Uterus (tissue), 2 donors: Measurements from ENCODE around the gene MRPL22.
"Not testable (repeated sequence)": the region's sequence is repeated elsewhere in the genome, so short reads cannot be mapped to it uniquely, and the experiment has no call there.

ENCODE experiments used
- CTCF ChIP-seq, 4 experiments: fragments of 200-600 bp in 2 of 4; fragments of 450-650 bp in 2 of 4; sonication (generic) in 2 of 4; IDR thresholded peaks; one replicate each; pipeline ENCODE4 v1.5.1; 2016 to 2019; ENCODE audit warnings: antibody characterized with exemption in 4 of 4, mild to moderate bottlenecking in 2 of 4, moderate library complexity in 1 of 4
- POLR2A ChIP-seq, 2 donors: fragments of 450-650 bp; IDR thresholded peaks; one replicate each; pipeline ENCODE4 v1.6.1; 2016; ENCODE audit warnings: antibody characterized with exemption in 2 of 2, mild to moderate bottlenecking in 1 of 2, moderate library complexity in 1 of 2

- not testable (repeated sequence) for TF ChIP-seq CTCF, POLR2A (IDR thresholded peaks at IDR 0.05)
Observed at GRCh38 chr5:154978294-154978693, 37.4 kb downstream of the MRPL22 start.
